Measurements from ENCODE around the gene SLC36A1.

DNA sequence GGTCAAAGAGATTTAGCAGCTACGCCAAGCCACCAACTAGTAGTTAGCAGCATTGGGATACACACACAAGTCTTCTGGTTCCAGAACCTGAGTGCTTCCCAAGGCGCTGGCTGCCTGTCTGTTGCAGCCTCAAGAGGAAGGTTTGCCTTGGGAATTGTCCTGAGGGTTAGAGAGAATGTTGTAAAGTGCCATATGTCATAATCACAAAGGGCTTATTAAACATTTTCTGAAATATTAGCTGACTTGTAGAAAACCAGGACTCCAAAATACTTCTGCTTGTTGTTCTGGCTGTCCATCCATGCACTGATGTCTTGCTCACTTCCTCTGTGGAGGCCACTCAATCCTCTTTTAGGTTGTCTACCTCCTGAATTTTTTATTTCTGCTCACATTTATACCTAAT, 46.3 kb downstream of the SLC36A1 start:
- TF ChIP-seq POLR2A (IDR thresholded peaks at IDR 0.05), result no peak
- TF ChIP-seq, protein P1, sequence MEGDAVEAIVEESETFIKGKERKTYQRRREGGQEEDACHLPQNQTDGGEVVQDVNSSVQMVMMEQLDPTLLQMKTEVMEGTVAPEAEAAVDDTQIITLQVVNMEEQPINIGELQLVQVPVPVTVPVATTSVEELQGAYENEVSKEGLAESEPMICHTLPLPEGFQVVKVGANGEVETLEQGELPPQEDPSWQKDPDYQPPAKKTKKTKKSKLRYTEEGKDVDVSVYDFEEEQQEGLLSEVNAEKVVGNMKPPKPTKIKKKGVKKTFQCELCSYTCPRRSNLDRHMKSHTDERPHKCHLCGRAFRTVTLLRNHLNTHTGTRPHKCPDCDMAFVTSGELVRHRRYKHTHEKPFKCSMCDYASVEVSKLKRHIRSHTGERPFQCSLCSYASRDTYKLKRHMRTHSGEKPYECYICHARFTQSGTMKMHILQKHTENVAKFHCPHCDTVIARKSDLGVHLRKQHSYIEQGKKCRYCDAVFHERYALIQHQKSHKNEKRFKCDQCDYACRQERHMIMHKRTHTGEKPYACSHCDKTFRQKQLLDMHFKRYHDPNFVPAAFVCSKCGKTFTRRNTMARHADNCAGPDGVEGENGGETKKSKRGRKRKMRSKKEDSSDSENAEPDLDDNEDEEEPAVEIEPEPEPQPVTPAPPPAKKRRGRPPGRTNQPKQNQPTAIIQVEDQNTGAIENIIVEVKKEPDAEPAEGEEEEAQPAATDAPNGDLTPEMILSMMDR (IDR thresholded peaks at IDR 0.05), result no peak

Data from heart left ventricle (tissue), 13 donors.